H9 (cell line): ENCODE results near the gene LYPD6. TPM values are rescaled to one million over a fixed set of nuclear protein-coding genes. Genes with fewer than 3 reads are reported as not detected.

Experiments
- DNase-seq: peaks from one replicate; pipeline ENCODE4 v3.0.0-alpha.2; 2017
- H2AFZ ChIP-seq: one replicate; pipeline ENCODE4 v1.6.1; 2013; ENCODE audit warnings: mild to moderate bottlenecking, low read length, control low read depth, moderate library complexity
- H2AK5ac ChIP-seq: 2 replicates; pipeline ENCODE4 v1.6.1; 2013; ENCODE audit warnings: low read length, control low read depth, mixed read lengths; ENCODE audit not compliant: insufficient read length
- H2BK120ac ChIP-seq: one replicate; pipeline ENCODE4 v1.6.1; 2013; ENCODE audit warnings: low read depth, mild to moderate bottlenecking, low read length, control low read depth, inconsistent platforms; ENCODE audit not compliant: poor library complexity, severe bottlenecking
- H2BK12ac ChIP-seq: 2 replicates; pipeline ENCODE4 v1.6.1; 2013; ENCODE audit warnings: low read length, control low read depth, mixed read lengths, low read depth; ENCODE audit not compliant: insufficient read length
- H2BK15ac ChIP-seq: 2 replicates; pipeline ENCODE4 v1.6.1; 2013; ENCODE audit warnings: low read depth, low read length, control low read depth
- H2BK20ac ChIP-seq: one replicate; pipeline ENCODE4 v1.6.1; 2013; ENCODE audit warnings: low read depth, mild to moderate bottlenecking, low read length, control low read depth, inconsistent platforms; ENCODE audit not compliant: poor library complexity, severe bottlenecking
- H2BK5ac ChIP-seq: 2 replicates; pipeline ENCODE4 v1.6.1; 2013; ENCODE audit warnings: low read length, control low read depth, mixed read lengths; ENCODE audit not compliant: insufficient read length
- H3K14ac ChIP-seq: 2 replicates; pipeline ENCODE4 v1.6.1; 2013; ENCODE audit warnings: low read length, control low read depth; ENCODE audit not compliant: insufficient read depth
- H3K18ac ChIP-seq: 2 replicates; pipeline ENCODE4 v1.6.1; 2013; ENCODE audit warnings: low read depth, mild to moderate bottlenecking, mixed read lengths, low read length, control low read depth; ENCODE audit not compliant: insufficient read length
- H3K23ac ChIP-seq: 2 replicates; pipeline ENCODE4 v1.6.1; 2013; ENCODE audit warnings: low read length, control low read depth, mixed read lengths, low read depth; ENCODE audit not compliant: insufficient read length
- H3K23me2 ChIP-seq: 2 replicates; pipeline ENCODE4 v1.6.1; 2013; ENCODE audit warnings: low read depth, mild to moderate bottlenecking, mixed read lengths, low read length, control low read depth; ENCODE audit not compliant: insufficient read length, poor library complexity, severe bottlenecking
- H3K27ac ChIP-seq: 2 replicates; pipeline ENCODE4 v1.5.1; 2013; ENCODE audit warnings: low read length, control low read depth, mixed read lengths, low read depth; ENCODE audit not compliant: insufficient read length
- H3K27me3 ChIP-seq: 2 replicates; pipeline ENCODE4 v1.6.1; 2013; ENCODE audit warnings: low read length, control low read depth, inconsistent platforms; ENCODE audit not compliant: insufficient read depth
- H3K4ac ChIP-seq: 2 replicates; pipeline ENCODE4 v1.6.1; 2013; ENCODE audit warnings: low read depth, mild to moderate bottlenecking, control low read depth, inconsistent platforms, low read length, moderate library complexity
- H3K4me1 ChIP-seq: 2 replicates; pipeline ENCODE4 v1.6.1; 2013; ENCODE audit warnings: low read length, control low read depth, inconsistent platforms; ENCODE audit not compliant: insufficient read depth
- H3K4me2 ChIP-seq: 2 replicates; pipeline ENCODE4 v1.6.1; 2013; ENCODE audit warnings: low read length, control low read depth, mixed read lengths; ENCODE audit not compliant: insufficient read length, insufficient read depth
- H3K56ac ChIP-seq: 2 replicates; pipeline ENCODE4 v1.6.1; 2013; ENCODE audit warnings: low read depth, mild to moderate bottlenecking, mixed read lengths, low read length, control low read depth; ENCODE audit not compliant: insufficient read length
- H3K79me1 ChIP-seq: 2 replicates; pipeline ENCODE4 v1.6.1; 2013; ENCODE audit warnings: low read depth, mild to moderate bottlenecking, moderate library complexity, low read length, control low read depth, inconsistent platforms; ENCODE audit not compliant: insufficient read depth, poor library complexity, severe bottlenecking
- H3K79me2 ChIP-seq: 2 replicates; pipeline ENCODE4 v1.6.1; 2013; ENCODE audit warnings: low read length, control low read depth, inconsistent platforms; ENCODE audit not compliant: insufficient read depth
- H3K9ac ChIP-seq: 2 replicates; pipeline ENCODE4 v1.6.1; 2013; ENCODE audit warnings: low read length, control low read depth, mixed read lengths; ENCODE audit not compliant: insufficient read length; ENCODE audit errors: extremely low read depth
- H3K9me3 ChIP-seq: one replicate; pipeline ENCODE4 v1.6.1; 2013; ENCODE audit warnings: low read depth, low read length, inconsistent platforms; ENCODE audit not compliant: control insufficient read depth
- H3T11ph ChIP-seq: one replicate; pipeline ENCODE4 v1.6.1; 2013; ENCODE audit warnings: mild to moderate bottlenecking, low read length, control low read depth, inconsistent platforms
- H4K20me1 ChIP-seq: one replicate; pipeline ENCODE4 v1.6.1; 2013; ENCODE audit not compliant: control insufficient read depth, insufficient read length, insufficient read depth
- H4K5ac ChIP-seq: 2 replicates; pipeline ENCODE4 v1.6.1; 2013; ENCODE audit warnings: low read depth, mild to moderate bottlenecking, mixed read lengths, low read length, control low read depth; ENCODE audit not compliant: insufficient read length
- H4K8ac ChIP-seq: replicated peaks from 2 replicates; pipeline ENCODE4 v1.6.1; 2013; ENCODE audit warnings: low read length, control low read depth, mixed read lengths, low read depth; ENCODE audit not compliant: insufficient read length
- H4K91ac ChIP-seq: 2 replicates; pipeline ENCODE4 v1.6.1; 2013; ENCODE audit warnings: low read depth, mild to moderate bottlenecking, moderate library complexity, mixed read lengths, low read length, control low read depth; ENCODE audit not compliant: insufficient read length
- H3K27ac Mint-ChIP-seq, 3 experiments: 2 replicates in 2 of 3; 3 replicates in 1 of 3; pipeline ENCODE4 v1.8.0; 2020 to 2021; ENCODE audit warnings: mixed read lengths in 3 of 3, mild to moderate bottlenecking in 1 of 3, moderate library complexity in 1 of 3
- H3K27me3 Mint-ChIP-seq: 2 replicates; pipeline ENCODE4 v1.8.0; 2021; ENCODE audit warnings: low read depth, mild to moderate bottlenecking, moderate library complexity, mixed read lengths
- H3K36me3 Mint-ChIP-seq, 3 experiments: 2 replicates in 2 of 3; 3 replicates in 1 of 3; pipeline ENCODE4 v1.8.0; 2020 to 2021; ENCODE audit warnings: low read depth in 3 of 3, mixed read lengths in 3 of 3; ENCODE audit not compliant: insufficient read depth in 1 of 3
- H3K4me1 Mint-ChIP-seq, 2 experiments: 2 replicates each; pipeline ENCODE4 v1.8.0; 2020; ENCODE audit warnings: mixed read lengths in 2 of 2
- H3K4me3 Mint-ChIP-seq, 2 experiments: 2 replicates in 1 of 2; 3 replicates in 1 of 2; pipeline ENCODE4 v1.8.0; 2020 to 2021; ENCODE audit warnings: mild to moderate bottlenecking in 2 of 2, mixed read lengths in 2 of 2, moderate library complexity in 1 of 2
- H3K9me3 Mint-ChIP-seq, 2 experiments: 2 replicates in 1 of 2; 3 replicates in 1 of 2; pipeline ENCODE4 v1.8.0; 2020; ENCODE audit warnings: mild to moderate bottlenecking in 2 of 2, mixed read lengths in 2 of 2, moderate library complexity in 1 of 2
- WGBS: extraction: QIAGEN DNeasy Blood & Tissue Kit; methylation state at CpG from one replicate; pipeline ENCODE4 v1.1.7; 2013; ENCODE audit warnings: missing lambda C conversion rate, low lambda C conversion rate, mixed read lengths; ENCODE audit not compliant: insufficient read length; ENCODE audit errors: extremely low coverage; 5-methylcytosine and 5-hydroxymethylcytosine counted together
- total RNA-seq: library from RNA; stranded (reverse); gene quantifications from 2 replicates; pipeline ENCODE4 v1.2.1, GENCODE V29; 2021
- TF ChIP-seq, protein P1 (sequence below): fragments of 200-600 bp; sonication (generic); conservative IDR thresholded peaks from 3 replicates; pipeline ENCODE4 v1.8.0; 2021; ENCODE audit warnings: antibody characterized with exemption, mild to moderate bottlenecking

Gene LYPD6
- total RNA-seq, 1 experiment from 2014 or later, result 3.0 TPM

GRCh38 chr2:149353421-149353820 is 23.0 kb downstream of the LYPD6 start:
- H3K4me1 Mint-ChIP-seq, result peaks cover 2 to 9% of the 10 kb centered on the region in 2 experiments; a peak in 3 of 4 replicates
- H3K14ac ChIP-seq, result no peak overlapping the region
- H3K27me3 ChIP-seq, result no peaks in the 10 kb centered on the region
- no peaks in the 10 kb centered on the region for H3K36me3 Mint-ChIP-seq
- no peak overlapping the region for H3K18ac ChIP-seq
- no peak overlapping the region for H2BK120ac ChIP-seq
- no peak overlapping the region for H3K4me2 ChIP-seq
- no peak overlapping the region for H3K9ac ChIP-seq
- WGBS, result no CpG with 5 or more reads among the region's 3 CpGs
- H2BK12ac ChIP-seq, result no peak overlapping the region
- no peak overlapping the region for H2BK5ac ChIP-seq
- no peaks in the 10 kb centered on the region for H3K4me1 ChIP-seq
- no peak overlapping the region for H2BK20ac ChIP-seq
- H2AK5ac ChIP-seq, result no peak overlapping the region
- H2AFZ ChIP-seq, result no peak overlapping the region
- DNase-seq, result no peak
- H3K9me3 ChIP-seq, result no peaks in the 10 kb centered on the region
- H3T11ph ChIP-seq, result no peak overlapping the region
- H2BK15ac ChIP-seq, result no peak overlapping the region
- H4K20me1 ChIP-seq, result no peaks in the 10 kb centered on the region
- no peak overlapping the region for H3K23ac ChIP-seq
- no peaks in the 10 kb centered on the region for H3K23me2 ChIP-seq
- H3K9me3 Mint-ChIP-seq, result no peaks in the 10 kb centered on the region
- H3K4ac ChIP-seq, result no peak overlapping the region
- H3K79me1 ChIP-seq, result no peaks in the 10 kb centered on the region
- no peak overlapping the region for H3K56ac ChIP-seq
- no peaks in the 10 kb centered on the region for H3K79me2 ChIP-seq
- no peak overlapping the region for H4K8ac ChIP-seq
- H3K27me3 Mint-ChIP-seq, result no peaks in the 10 kb centered on the region
- no peak overlapping the region for H4K5ac ChIP-seq
- TF ChIP-seq, protein P1, sequence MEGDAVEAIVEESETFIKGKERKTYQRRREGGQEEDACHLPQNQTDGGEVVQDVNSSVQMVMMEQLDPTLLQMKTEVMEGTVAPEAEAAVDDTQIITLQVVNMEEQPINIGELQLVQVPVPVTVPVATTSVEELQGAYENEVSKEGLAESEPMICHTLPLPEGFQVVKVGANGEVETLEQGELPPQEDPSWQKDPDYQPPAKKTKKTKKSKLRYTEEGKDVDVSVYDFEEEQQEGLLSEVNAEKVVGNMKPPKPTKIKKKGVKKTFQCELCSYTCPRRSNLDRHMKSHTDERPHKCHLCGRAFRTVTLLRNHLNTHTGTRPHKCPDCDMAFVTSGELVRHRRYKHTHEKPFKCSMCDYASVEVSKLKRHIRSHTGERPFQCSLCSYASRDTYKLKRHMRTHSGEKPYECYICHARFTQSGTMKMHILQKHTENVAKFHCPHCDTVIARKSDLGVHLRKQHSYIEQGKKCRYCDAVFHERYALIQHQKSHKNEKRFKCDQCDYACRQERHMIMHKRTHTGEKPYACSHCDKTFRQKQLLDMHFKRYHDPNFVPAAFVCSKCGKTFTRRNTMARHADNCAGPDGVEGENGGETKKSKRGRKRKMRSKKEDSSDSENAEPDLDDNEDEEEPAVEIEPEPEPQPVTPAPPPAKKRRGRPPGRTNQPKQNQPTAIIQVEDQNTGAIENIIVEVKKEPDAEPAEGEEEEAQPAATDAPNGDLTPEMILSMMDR, result no peak
- H4K91ac ChIP-seq, result no peak overlapping the region
- no peak overlapping the region for H3K4me3 Mint-ChIP-seq
- no peak overlapping the region for H3K27ac ChIP-seq
- no peak overlapping the region for H3K27ac Mint-ChIP-seq
